GM20000 (cell line): Measurements from ENCODE around the gene MCM10.

ENCODE experiments used
- DNase-seq: peaks from one replicate; pipeline ENCODE4 v3.0.0; 2012; ENCODE audit warnings: low spot score
- TF ChIP-seq, protein P1 (sequence below): IDR thresholded peaks from 2 replicates; pipeline ENCODE4 v1.5.1; 2012; ENCODE audit warnings: mild to moderate bottlenecking, control low read depth; ENCODE audit errors: extremely low read depth, missing control alignments

The MCM10 gene

GRCh38 chr10:13187135-13187534 lies 25.8 kb downstream of the MCM10 start:
- no peak for DNase-seq
- TF ChIP-seq, protein P1, sequence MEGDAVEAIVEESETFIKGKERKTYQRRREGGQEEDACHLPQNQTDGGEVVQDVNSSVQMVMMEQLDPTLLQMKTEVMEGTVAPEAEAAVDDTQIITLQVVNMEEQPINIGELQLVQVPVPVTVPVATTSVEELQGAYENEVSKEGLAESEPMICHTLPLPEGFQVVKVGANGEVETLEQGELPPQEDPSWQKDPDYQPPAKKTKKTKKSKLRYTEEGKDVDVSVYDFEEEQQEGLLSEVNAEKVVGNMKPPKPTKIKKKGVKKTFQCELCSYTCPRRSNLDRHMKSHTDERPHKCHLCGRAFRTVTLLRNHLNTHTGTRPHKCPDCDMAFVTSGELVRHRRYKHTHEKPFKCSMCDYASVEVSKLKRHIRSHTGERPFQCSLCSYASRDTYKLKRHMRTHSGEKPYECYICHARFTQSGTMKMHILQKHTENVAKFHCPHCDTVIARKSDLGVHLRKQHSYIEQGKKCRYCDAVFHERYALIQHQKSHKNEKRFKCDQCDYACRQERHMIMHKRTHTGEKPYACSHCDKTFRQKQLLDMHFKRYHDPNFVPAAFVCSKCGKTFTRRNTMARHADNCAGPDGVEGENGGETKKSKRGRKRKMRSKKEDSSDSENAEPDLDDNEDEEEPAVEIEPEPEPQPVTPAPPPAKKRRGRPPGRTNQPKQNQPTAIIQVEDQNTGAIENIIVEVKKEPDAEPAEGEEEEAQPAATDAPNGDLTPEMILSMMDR: no peak

DNA sequence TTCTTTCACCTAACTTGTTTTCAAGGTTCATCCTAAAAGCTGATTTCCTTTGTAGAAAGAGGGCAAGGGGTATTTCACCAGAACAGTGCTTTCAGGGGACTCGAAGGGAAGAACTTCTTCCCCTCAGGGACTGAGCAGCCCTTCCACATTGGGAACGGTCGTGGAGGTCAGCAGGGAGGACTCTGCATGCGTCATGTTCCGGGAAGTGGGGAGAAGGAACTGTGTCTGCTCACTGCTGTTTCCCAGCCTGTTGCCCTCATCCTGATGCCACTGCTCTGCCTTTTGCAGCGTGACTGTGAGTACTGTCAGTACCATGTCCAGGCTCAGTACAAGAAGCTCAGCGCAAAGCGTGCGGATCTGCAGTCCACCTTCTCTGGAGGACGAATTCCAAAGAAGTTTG lies 27.2 kb downstream of the MCM10 start:
- TF ChIP-seq, protein P1: no peak
- DNase-seq: no peak

- TF ChIP-seq, protein P1: no peak
- DNase-seq: no peak
Observed at GRCh38 chr10:13189961-13190360, 28.6 kb downstream of the MCM10 start.

DNA sequence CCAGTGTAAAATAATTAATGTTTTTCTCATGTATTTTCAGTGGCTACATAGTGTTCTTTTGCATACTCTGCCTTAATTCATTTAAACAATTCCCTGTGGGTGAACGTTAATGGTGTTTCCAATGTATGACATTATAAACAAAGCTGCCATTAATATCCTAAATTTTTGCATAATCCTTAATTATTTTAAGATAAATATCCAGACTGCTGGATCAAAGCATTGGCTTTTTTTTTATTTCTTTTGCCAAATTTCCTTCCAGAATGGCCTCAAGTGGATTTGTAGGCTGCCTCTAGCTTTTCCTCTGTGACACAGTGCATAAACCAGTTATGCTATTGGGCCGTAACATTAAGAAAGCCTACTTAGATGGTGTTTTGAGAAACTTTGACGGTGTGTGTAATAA lies 29.5 kb downstream of the MCM10 start:
- TF ChIP-seq, protein P1: no peak
- no peak for DNase-seq

- TF ChIP-seq, protein P1: no peak
- no peak for DNase-seq
Observed at GRCh38 chr10:13191362-13191761, 30.0 kb downstream of the MCM10 start.

DNA sequence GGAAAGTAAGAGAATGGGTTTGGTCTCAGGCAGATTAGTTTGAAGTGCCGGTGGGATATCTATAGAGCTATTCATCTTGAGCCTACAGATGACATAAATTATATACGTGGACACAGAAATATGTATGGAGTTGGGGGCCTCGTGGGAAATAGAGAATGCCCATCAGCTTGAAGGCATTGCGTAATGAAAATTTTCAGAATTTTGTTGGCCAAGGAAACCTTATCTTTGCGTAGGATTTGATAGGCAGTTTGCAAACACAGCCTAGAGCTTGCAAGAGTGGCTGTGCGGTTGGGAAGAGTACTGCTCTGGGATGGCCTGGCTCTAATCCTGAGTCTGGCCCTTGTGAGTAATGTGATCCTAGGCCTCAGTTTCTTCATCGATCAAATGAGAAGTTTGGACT lies 32.3 kb downstream of the MCM10 start:
- DNase-seq: no peak
- TF ChIP-seq, protein P1: no peak

DNA sequence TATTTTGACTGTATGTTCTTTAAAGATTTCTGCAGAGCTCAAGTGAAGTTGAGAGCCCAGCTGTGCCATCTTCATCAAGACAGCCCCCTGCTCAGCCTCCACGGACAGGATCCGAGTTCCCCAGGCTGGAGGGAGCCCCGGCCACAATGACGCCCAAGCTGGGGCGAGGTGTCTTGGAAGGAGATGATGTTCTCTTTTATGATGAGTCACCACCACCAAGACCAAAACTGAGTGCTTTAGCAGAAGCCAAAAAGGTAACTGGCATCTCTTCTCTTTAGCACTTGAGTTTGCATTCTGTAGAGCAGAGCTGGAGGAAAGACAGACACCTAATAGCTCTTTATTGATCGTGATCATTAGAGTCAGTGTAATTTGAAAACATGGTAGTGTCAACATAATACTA lies 33.7 kb downstream of the MCM10 start:
- DNase-seq: no peak
- TF ChIP-seq, protein P1: no peak
